ENCODE results near the gene RGS7.

DNA sequence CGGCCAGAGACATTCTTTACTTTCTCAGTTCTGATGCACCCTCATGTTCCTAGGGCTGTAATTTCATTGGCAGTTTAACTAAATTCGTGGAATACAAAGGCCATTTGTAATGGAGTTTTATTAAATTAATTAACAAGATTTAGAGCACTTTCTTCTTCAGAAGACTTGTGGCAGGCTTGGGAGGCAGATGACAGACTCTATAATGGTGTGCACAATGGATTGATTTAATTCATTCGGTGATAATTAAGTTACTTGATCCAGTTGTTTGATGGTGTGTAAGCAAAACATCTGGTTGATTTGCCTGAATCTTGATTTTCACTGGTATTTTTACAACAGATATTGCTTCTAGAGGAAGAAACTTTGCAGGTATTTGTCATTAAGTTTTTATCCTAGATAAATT lies 383.1 kb downstream of the RGS7 start:
- TF ChIP-seq, protein P1, sequence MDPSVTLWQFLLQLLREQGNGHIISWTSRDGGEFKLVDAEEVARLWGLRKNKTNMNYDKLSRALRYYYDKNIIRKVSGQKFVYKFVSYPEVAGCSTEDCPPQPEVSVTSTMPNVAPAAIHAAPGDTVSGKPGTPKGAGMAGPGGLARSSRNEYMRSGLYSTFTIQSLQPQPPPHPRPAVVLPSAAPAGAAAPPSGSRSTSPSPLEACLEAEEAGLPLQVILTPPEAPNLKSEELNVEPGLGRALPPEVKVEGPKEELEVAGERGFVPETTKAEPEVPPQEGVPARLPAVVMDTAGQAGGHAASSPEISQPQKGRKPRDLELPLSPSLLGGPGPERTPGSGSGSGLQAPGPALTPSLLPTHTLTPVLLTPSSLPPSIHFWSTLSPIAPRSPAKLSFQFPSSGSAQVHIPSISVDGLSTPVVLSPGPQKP (IDR thresholded peaks at IDR 0.05; ENCODE audit: low read depth, low read length), result no peak
- TF ChIP-seq RFX5 (IDR thresholded peaks at IDR 0.05), result no peak
- TF ChIP-seq, protein P2, sequence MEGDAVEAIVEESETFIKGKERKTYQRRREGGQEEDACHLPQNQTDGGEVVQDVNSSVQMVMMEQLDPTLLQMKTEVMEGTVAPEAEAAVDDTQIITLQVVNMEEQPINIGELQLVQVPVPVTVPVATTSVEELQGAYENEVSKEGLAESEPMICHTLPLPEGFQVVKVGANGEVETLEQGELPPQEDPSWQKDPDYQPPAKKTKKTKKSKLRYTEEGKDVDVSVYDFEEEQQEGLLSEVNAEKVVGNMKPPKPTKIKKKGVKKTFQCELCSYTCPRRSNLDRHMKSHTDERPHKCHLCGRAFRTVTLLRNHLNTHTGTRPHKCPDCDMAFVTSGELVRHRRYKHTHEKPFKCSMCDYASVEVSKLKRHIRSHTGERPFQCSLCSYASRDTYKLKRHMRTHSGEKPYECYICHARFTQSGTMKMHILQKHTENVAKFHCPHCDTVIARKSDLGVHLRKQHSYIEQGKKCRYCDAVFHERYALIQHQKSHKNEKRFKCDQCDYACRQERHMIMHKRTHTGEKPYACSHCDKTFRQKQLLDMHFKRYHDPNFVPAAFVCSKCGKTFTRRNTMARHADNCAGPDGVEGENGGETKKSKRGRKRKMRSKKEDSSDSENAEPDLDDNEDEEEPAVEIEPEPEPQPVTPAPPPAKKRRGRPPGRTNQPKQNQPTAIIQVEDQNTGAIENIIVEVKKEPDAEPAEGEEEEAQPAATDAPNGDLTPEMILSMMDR (IDR thresholded peaks at IDR 0.05), result no peak
- TF ChIP-seq POLR2A (IDR thresholded peaks at IDR 0.05; ENCODE audit: low read length), result no peak
- no peak for TF ChIP-seq RNF2 (IDR thresholded peaks at IDR 0.05; ENCODE audit: borderline replicate concordance, low read depth)
- TF ChIP-seq ZFP36 (IDR thresholded peaks at IDR 0.05; ENCODE audit: borderline replicate concordance, partially characterized antibody), result no peak
- no peak for TF ChIP-seq KDM5A (IDR thresholded peaks at IDR 0.05)
- TF ChIP-seq CHD4 (IDR thresholded peaks at IDR 0.05; ENCODE audit: borderline replicate concordance), result no peak
